ENCODE results near the gene PLD6. TPM values are rescaled to one million over a fixed set of nuclear protein-coding genes. Genes with fewer than 3 reads are reported as not detected.

Gene PLD6
- polyA plus RNA-seq, 1 donor (not counting 4 experiments of a cell fraction or from before 2014, with no cell fraction given), result 1.6 TPM

- H3K9me1 ChIP-seq (ENCODE audit: control insufficient read depth, extremely low read depth, insufficient read depth, low read length), result no peaks in the 10 kb centered on the region
- dilution Hi-C loops (cut with MboI; ENCODE audit: extremely low pct_ligation_motif_present, low sequenced_read_pairs), result no loop called here
- no peak overlapping the region for H3K9ac ChIP-seq (ENCODE audit: control insufficient read depth, extremely low read depth, insufficient read depth, low read length)
- H2AFZ ChIP-seq (ENCODE audit: control insufficient read depth, low read length), result no peak overlapping the region
- H3K4me2 ChIP-seq (ENCODE audit: control insufficient read depth, extremely low read depth, insufficient read depth, low read depth, low read length), result no peak overlapping the region
- no peak for TF ChIP-seq CTCF (optimal IDR thresholded peaks at IDR 0.05 in 1 of 3, IDR thresholded peaks at IDR 0.05 in 1 of 3, conservative IDR thresholded peaks at IDR 0.05 in 1 of 3; ENCODE audit: extremely low read depth in 1 of 3, insufficient read depth in 2 of 3, low read length in 3 of 3)
- no peak for TF ChIP-seq EZH2 (IDR thresholded peaks at IDR 0.05; ENCODE audit: low read length)
- no peaks in the 10 kb centered on the region for H3K79me2 ChIP-seq (ENCODE audit: control insufficient read depth, insufficient read depth, low read length)
- H3K9me3 ChIP-seq (ENCODE audit: control insufficient read depth, low read depth, low read length), result no peaks in the 10 kb centered on the region
- no peaks in the 10 kb centered on the region for H3K27me3 ChIP-seq (ENCODE audit: control insufficient read depth, extremely low read depth, insufficient read depth, low read length)
- peaks cover 43 to 59% of the 10 kb centered on the region in 2 experiments for H3K36me3 ChIP-seq (ENCODE audit: control insufficient read depth in 2 of 2, extremely low read depth in 1 of 2, insufficient read depth in 2 of 2, low read length in 2 of 2)
- peaks cover 6% of the 10 kb centered on the region for H3K4me1 ChIP-seq (ENCODE audit: control insufficient read depth, extremely low read depth, insufficient read depth, low read length)
- H3K27ac ChIP-seq (ENCODE audit: control insufficient read depth, insufficient read depth, low read length), result no peak overlapping the region
- H3K4me3 ChIP-seq (ENCODE audit: control insufficient read depth in 2 of 3, extremely low read depth in 1 of 3, insufficient read depth in 2 of 3, low read depth in 1 of 3, low read length in 3 of 3), result no peak overlapping the region
- FAIRE-seq (no peak), DNase-seq (ENCODE audit: low read depth, low spot score) (no peak)
- no peaks in the 10 kb centered on the region for H4K20me1 ChIP-seq (ENCODE audit: control insufficient read depth, extremely low read depth, insufficient read depth, low read length)
Measured at GRCh38 chr17:17170346-17170985, 35.7 kb downstream of the PLD6 start.

GRCh38 chr17:17169396-17169795 lies 36.7 kb downstream of the PLD6 start:
- H4K20me1 ChIP-seq (ENCODE audit: control insufficient read depth, extremely low read depth, insufficient read depth, low read length), result no peaks in the 10 kb centered on the region
- no peak overlapping the region for H3K9ac ChIP-seq (ENCODE audit: control insufficient read depth, extremely low read depth, insufficient read depth, low read length)
- peaks cover 6% of the 10 kb centered on the region for H3K4me1 ChIP-seq (ENCODE audit: control insufficient read depth, extremely low read depth, insufficient read depth, low read length)
- no peak overlapping the region for H3K4me2 ChIP-seq (ENCODE audit: control insufficient read depth, extremely low read depth, insufficient read depth, low read depth, low read length)
- TF ChIP-seq CTCF (optimal IDR thresholded peaks at IDR 0.05 in 1 of 3, IDR thresholded peaks at IDR 0.05 in 1 of 3, conservative IDR thresholded peaks at IDR 0.05 in 1 of 3; ENCODE audit: extremely low read depth in 1 of 3, insufficient read depth in 2 of 3, low read length in 3 of 3), result no peak
- no peak for TF ChIP-seq EZH2 (IDR thresholded peaks at IDR 0.05; ENCODE audit: low read length)
- dilution Hi-C loops (cut with MboI; ENCODE audit: extremely low pct_ligation_motif_present, low sequenced_read_pairs), result no loop called here
- no peak overlapping the region for H2AFZ ChIP-seq (ENCODE audit: control insufficient read depth, low read length)
- H3K27ac ChIP-seq (ENCODE audit: control insufficient read depth, insufficient read depth, low read length), result no peak overlapping the region
- H3K79me2 ChIP-seq (ENCODE audit: control insufficient read depth, insufficient read depth, low read length), result no peaks in the 10 kb centered on the region
- no peaks in the 10 kb centered on the region for H3K9me3 ChIP-seq (ENCODE audit: control insufficient read depth, low read depth, low read length)
- H3K27me3 ChIP-seq (ENCODE audit: control insufficient read depth, extremely low read depth, insufficient read depth, low read length), result no peaks in the 10 kb centered on the region
- DNase-seq (ENCODE audit: low read depth, low spot score), result no peak
- no peak for FAIRE-seq
- peaks cover 44 to 60% of the 10 kb centered on the region in 2 experiments for H3K36me3 ChIP-seq (ENCODE audit: control insufficient read depth in 2 of 2, extremely low read depth in 1 of 2, insufficient read depth in 2 of 2, low read length in 2 of 2)
- no peak overlapping the region for H3K4me3 ChIP-seq (ENCODE audit: control insufficient read depth in 2 of 3, extremely low read depth in 1 of 3, insufficient read depth in 2 of 3, low read depth in 1 of 3, low read length in 3 of 3)
- no peaks in the 10 kb centered on the region for H3K9me1 ChIP-seq (ENCODE audit: control insufficient read depth, extremely low read depth, insufficient read depth, low read length)
